Omental fat pad (tissue), 4 donors: ENCODE measurements around the gene EGR4. TPM values are rescaled to one million over a fixed set of nuclear protein-coding genes. Genes with fewer than 3 reads are reported as not detected.

Experiments
- ATAC-seq: fragments of 150-250 bp; one replicate; pipeline ENCODE4 v1.9.1; 2016; ENCODE audit warnings: mild to moderate bottlenecking, moderate library complexity; ENCODE audit not compliant: low FRiP score
- DNase-seq: peaks from one replicate; pipeline ENCODE4 v3.0.0-alpha.2; 2019; ENCODE audit warnings: low spot score
- CTCF ChIP-seq, 3 donors: fragments of 450-650 bp; IDR thresholded peaks; one replicate each; pipeline ENCODE4 v1.5.1; 2016 to 2017; ENCODE audit warnings: antibody characterized with exemption in 3 of 3, mild to moderate bottlenecking in 3 of 3, moderate library complexity in 2 of 3
- total RNA-seq, 4 donors: library from RNA; depleted of rRNA; stranded (reverse); fragments of >200 nt; gene quantifications; one replicate each; pipeline ENCODE4 v1.1.0, GENCODE V29; 2016

The EGR4 gene
- total RNA-seq, 4 donors from 2014 or later: not detected

GRCh38 chr2:73291093-73291460, 2.3 kb downstream of the EGR4 start:
- TF ChIP-seq CTCF (IDR thresholded peaks at IDR 0.05): no peak
- no peak for DNase-seq
- ATAC-seq: no peak

DNA sequence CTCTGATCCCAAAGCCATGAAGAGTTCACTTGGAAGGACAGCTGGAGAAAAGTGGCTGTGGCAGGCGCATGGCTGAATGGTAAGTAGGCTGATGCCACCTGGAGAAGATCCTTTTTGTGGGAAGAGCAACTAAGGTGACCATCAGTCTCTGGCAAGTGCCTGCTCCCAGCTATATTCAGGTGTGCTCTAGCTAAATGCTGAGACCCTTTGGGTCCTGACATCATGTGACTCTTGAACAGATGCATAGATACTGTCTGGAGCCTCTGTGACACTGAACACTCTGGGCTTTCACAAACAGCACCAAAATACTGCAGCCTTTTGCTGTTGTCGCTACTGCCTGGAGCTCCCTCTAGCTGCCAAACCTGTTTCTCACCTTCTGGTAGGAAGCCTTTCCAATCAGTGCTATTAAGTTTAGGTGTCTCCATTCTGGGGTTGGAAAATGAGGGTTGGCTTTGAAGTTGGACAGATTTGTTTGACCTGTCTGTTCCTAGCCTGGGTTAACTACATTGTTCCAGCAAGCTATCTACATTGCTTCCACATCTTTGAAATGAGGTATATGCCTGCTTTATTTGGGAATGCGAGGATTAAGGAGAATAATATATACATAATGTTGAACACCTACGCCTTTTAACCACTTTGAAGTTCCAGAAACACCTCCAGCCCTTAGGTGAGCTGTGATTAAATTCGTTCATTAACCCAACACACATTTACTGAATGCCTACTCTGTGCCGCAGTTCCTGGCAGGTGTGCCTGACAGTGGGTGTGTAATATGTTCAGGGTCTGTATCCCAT, 3.1 kb downstream of the EGR4 start:
- TF ChIP-seq CTCF (IDR thresholded peaks at IDR 0.05): no peak
- DNase-seq (no peak), ATAC-seq (no peak)

DNA sequence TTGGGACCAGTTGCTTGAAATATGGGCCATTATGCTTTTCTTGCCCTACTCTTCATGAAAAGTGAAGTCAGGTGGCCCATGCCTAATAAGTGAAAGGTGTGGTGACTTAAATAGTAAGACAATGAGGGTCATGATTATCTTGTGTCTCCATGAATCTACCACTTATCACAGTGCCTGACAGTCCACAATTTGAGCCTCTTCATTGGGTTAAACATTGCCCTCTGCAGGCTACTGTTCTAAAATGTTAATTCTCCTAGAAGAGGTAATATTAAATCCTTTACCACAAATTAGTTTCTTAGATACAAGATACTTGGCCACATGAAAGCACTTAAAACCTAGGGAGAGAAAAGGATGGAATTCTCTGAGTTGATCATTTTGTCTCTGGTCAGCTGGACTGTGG, 4.0 kb downstream of the EGR4 start:
- DNase-seq: no peak
- no peak for TF ChIP-seq CTCF (IDR thresholded peaks at IDR 0.05)
- no peak for ATAC-seq

GRCh38 chr2:73286134-73286655, 7.2 kb downstream of the EGR4 start:
- DNase-seq: no peak
- no peak for TF ChIP-seq CTCF (IDR thresholded peaks at IDR 0.05)
- ATAC-seq: no peak

- no peak for TF ChIP-seq CTCF (IDR thresholded peaks at IDR 0.05)
- DNase-seq (no peak), ATAC-seq (no peak)
These were observed 8.1 kb downstream of the EGR4 start for GRCh38 chr2:73285159-73285739.

- ATAC-seq (peak; percentile 65), DNase-seq (no peak)
- TF ChIP-seq CTCF (IDR thresholded peaks at IDR 0.05): no peak
These were observed 8.8 kb downstream of the EGR4 start, which contains the start of gene FBXO41 for GRCh38 chr2:73284296-73285158. Gene FBXO41, minus strand, starts transcription at chr2:73284478. Its CDS starts 14,848 bp downstream, at chr2:73269630.
